ENCODE data around the gene MAP7.

DNA sequence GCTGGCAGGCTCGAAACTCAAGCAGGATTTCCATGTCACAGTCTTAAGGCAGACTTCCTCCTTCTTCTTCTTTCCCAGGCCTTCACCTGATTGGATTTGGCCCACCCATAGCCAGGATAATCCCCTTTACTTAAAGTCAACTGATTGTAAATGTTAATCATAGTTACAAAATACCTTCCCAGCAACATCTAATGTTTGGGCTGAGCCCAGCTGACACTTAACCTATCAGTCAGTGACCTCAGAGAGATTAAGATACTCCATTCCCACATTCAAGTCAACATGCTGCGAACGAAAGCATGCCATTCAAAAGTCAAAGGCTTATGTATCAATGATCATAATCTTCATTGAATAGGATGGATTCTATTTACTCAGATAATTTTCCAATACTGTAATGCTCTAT is 16.0 kb downstream of the MAP7 start:
- no peak for TF ChIP-seq CTCF (IDR thresholded peaks at IDR 0.05)
- TF ChIP-seq EP300 (IDR thresholded peaks at IDR 0.05) = no peak
